ENCODE results near the gene LLGL2. TPM values are rescaled to one million over a fixed set of nuclear protein-coding genes. Genes with fewer than 3 reads are reported as not detected.

Gene LLGL2, protein sequence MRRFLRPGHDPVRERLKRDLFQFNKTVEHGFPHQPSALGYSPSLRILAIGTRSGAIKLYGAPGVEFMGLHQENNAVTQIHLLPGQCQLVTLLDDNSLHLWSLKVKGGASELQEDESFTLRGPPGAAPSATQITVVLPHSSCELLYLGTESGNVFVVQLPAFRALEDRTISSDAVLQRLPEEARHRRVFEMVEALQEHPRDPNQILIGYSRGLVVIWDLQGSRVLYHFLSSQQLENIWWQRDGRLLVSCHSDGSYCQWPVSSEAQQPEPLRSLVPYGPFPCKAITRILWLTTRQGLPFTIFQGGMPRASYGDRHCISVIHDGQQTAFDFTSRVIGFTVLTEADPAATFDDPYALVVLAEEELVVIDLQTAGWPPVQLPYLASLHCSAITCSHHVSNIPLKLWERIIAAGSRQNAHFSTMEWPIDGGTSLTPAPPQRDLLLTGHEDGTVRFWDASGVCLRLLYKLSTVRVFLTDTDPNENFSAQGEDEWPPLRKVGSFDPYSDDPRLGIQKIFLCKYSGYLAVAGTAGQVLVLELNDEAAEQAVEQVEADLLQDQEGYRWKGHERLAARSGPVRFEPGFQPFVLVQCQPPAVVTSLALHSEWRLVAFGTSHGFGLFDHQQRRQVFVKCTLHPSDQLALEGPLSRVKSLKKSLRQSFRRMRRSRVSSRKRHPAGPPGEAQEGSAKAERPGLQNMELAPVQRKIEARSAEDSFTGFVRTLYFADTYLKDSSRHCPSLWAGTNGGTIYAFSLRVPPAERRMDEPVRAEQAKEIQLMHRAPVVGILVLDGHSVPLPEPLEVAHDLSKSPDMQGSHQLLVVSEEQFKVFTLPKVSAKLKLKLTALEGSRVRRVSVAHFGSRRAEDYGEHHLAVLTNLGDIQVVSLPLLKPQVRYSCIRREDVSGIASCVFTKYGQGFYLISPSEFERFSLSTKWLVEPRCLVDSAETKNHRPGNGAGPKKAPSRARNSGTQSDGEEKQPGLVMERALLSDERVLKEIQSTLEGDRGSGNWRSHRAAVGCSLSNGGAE
- total RNA-seq (2014; rRNA removed; shearing (Covaris generic)): 6.6 and 7.1 TPM in 2 replicates

GRCh38 chr17:75524970-75525805 lies at the start of gene LLGL2:
Gene LLGL2 (plus strand): TSS chr17:75525697. CDS start chr17:75543427, 17,730 bp downstream.

GRCh38 chr17:75515496-75516254 lies 9.8 kb upstream of the LLGL2 start, which contains the start of gene CASKIN2:
Gene CASKIN2 (minus strand): TSS chr17:75515537. CDS start chr17:75513804, 1,733 bp downstream.

GRCh38 chr17:75516255-75516618 lies 9.3 kb upstream of the LLGL2 start, which contains the start of gene TSEN54:
Gene TSEN54 (plus strand): TSS chr17:75516528. CDS start chr17:75516561, 33 bp downstream.

GRCh38 chr17:75587675-75588595 lies 62.4 kb downstream of the LLGL2 start, which contains the start of gene MYO15B:
Gene MYO15B (plus strand): TSS chr17:75587800. CDS start chr17:75588058, 258 bp downstream.

Other genes starting within 250 kb of the LLGL2 start
- 30.6 and 36.8 TPM in 2 replicates for gene SLC25A19, start 236.3 kb upstream of the LLGL2 start, total RNA-seq (2014; rRNA removed; shearing (Covaris generic))
- gene GRB2, start 120.0 kb upstream of the LLGL2 start, total RNA-seq (2014; rRNA removed; shearing (Covaris generic)): 90.8 and 106 TPM in 2 replicates
- 21.4 and 25.2 TPM in 2 replicates for gene TMEM94, start 69.1 kb upstream of the LLGL2 start, total RNA-seq (2014; rRNA removed; shearing (Covaris generic))
- 10.3 and 10.5 TPM in 2 replicates for gene CASKIN2, start 10.2 kb upstream of the LLGL2 start, total RNA-seq (2014; rRNA removed; shearing (Covaris generic))
- 18.9 and 22.1 TPM in 2 replicates for gene TSEN54, start 9.2 kb upstream of the LLGL2 start, total RNA-seq (2014; rRNA removed; shearing (Covaris generic))
- gene MYO15B, start 62.1 kb downstream of the LLGL2 start, total RNA-seq (2014; rRNA removed; shearing (Covaris generic)): 6.4 and 6.9 TPM in 2 replicates
- gene SMIM5, start 107.7 kb downstream of the LLGL2 start, total RNA-seq (2014; rRNA removed; shearing (Covaris generic)): 0.57 and 1.2 TPM in 2 replicates
- gene RECQL5, start 141.5 kb downstream of the LLGL2 start, total RNA-seq (2014; rRNA removed; shearing (Covaris generic)): 35.4 and 42.6 TPM in 2 replicates
- 79.3 and 90.7 TPM in 2 replicates for gene SAP30BP, start 141.6 kb downstream of the LLGL2 start, total RNA-seq (2014; rRNA removed; shearing (Covaris generic))
- 48.4 and 56.9 TPM in 2 replicates for gene ITGB4, start 195.8 kb downstream of the LLGL2 start, total RNA-seq (2014; rRNA removed; shearing (Covaris generic))
- 54.3 and 57.9 TPM in 2 replicates for gene GALK1, start 239.5 kb downstream of the LLGL2 start, total RNA-seq (2014; rRNA removed; shearing (Covaris generic))

Measured in A375 (cell line).